ENCODE measurements around the gene MSH2.
"Not testable (repeated sequence)": the region's sequence is repeated elsewhere in the genome, so short reads cannot be mapped to it uniquely, and the experiment has no call there.

The MSH2 gene

DNA sequence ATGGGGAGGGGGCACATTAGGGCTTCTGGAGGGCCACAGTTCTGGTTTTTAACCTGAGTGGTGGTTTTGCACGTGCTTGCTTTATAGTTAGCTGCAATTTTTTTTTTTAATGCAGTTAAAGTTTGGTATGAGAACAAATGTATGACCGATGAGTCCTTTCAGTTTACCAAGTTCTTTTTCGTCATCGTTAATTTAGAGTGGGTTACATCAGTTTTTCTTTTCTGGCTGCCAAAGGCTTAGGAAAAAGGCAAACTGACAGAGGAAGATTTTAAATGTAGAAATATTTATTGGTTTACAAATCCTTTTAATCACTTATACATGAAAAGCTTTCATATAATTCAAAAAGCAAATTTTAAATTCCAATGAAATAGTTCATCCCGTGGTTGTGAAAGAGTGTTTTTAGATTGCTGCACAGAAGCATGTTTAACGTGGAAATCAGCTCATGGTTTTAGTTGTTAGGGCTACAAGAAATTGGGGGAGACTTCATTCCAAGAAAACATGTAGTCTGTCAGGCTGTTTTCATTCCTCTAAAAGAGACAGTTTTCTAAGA is 82.9 kb downstream of the MSH2 start:
- DNase-seq: no peak

DNA sequence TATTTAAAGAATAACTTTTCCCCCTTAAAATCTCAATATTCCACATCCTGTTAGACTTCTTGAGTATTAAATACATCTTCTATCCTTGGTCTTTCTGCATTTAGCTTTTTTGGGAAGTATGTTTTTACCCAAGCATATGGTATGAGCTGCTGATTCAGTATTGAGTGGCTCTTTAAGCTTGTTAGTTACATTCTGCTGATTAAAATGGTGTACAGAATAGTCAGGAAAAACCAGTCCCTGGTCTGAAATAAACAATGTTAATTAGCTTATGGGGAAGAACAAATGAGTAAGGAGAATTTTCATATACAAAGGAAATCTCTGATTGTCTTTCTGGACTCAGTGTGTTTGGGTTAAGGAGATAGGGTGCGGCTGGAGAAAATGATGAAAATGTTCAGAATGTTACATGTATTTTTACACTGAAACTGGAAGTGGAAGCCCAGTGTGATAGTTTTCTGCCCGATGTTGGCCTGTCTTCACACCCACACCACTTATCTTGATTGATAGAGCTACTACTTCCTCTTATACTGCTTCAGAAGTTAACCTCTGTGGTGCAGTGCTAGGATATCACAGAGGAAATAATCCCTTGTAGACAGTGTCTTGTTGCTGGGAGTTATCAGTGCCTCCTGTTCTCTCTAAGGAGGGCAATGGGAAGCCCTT is 84.0 kb downstream of the MSH2 start:
- DNase-seq: peak; percentile 42

DNA sequence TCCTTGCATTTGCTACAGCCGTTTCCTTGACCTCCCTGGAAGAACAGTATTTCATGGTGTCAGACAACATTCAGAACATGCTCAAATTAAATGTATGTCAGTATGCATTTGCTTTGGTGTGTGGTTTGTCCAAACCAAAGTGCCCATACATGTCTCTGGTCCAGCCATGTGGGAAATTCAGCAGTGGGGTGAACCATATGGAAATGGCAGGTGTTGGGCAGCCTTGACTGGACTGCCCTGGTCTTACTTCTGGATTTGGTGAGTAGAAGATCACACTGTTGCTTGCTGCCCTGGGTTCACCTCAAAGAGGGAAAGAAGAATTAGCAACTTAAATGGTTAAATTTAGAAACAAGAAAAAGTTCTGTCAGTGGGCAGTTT is 84.5 kb downstream of the MSH2 start:
- no peak for DNase-seq

DNA sequence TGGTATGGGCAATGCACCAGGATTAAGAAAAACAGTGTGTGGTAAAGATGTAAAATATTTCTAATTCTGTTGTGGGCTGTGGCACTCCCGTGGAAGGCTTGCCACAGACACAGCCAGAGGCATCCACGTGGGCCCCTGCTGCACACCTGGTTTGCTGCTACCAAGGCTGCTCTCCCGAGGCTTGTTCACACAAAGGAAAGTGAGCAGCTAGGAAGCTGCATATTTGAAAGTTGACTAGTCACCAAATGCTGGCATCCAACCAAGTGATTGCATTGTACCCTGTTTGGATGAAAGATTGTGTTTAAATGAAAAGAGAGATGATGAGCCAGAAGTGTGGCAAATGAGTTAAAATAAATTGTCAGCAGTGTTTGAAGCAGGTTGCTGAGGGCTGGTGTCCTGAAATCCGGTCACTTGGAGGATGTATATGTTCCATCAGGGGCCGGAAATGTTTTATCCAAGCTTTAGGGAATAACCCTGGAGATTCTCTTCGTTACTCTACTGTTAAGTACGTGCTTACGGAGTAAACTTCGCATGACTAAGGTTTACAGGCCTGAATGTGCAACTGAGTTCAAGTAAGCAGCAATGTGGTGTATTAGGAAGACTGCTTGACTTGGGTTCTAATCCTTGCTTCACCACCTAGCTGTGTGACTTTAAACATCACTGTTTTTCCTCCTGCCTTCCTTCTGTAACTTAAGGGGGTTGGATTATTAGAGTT is 86.1 kb downstream of the MSH2 start:
- no peak for DNase-seq

DNA sequence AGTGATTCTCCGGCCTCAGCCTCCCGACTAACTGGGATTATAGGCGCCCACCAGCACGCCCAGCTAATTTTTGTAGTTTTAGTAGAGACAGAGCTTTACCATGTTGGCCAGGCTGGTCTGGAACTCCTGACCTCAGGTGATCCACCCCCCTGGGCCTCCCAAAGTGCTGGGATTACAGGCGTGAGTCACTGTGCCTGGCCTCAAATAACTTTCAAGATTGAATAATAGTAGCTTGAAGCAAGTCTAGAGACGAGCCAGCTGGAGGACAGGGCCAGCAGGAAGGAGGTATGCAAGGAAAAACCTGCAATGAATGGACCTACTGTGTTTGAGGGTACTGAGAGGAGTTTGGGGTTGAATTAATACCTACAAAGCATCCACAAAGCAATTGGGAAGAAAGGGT is 87.5 kb downstream of the MSH2 start:
- DNase-seq: no peak

DNA sequence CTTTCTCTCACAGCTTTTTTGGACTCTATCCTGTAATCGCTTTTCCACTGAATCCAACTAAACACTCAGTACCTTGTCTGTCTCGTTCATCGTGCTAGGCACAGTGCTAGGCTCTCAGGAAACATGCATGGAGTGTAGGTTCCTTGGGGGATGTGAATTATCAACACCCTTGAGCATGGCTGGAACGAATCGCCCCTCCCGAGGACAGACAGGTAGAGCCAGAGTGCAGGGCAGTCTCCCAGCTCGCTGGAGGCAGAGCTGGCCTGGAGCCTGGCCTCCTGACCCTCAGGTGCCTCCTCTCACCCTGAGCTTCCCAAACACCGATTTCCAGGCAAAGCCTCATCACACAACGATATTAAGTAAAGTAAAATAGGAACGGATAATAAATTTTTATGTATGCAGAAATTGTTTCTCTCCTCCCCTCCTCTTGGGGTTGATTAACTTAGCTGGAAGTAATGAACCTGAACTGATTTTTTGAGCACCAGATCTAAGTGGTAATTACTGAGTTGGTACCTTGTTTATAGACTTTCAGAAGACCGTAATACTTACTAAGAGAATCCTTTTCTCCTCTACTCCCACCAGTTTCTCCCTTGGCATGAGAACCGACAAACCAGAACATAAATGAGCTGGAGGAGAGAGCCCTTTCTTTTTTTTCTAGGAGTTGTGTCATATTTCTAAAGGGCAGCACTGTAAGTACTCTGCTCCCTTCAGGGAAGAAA is 90.5 kb downstream of the MSH2 start:
- DNase-seq: no peak

DNA sequence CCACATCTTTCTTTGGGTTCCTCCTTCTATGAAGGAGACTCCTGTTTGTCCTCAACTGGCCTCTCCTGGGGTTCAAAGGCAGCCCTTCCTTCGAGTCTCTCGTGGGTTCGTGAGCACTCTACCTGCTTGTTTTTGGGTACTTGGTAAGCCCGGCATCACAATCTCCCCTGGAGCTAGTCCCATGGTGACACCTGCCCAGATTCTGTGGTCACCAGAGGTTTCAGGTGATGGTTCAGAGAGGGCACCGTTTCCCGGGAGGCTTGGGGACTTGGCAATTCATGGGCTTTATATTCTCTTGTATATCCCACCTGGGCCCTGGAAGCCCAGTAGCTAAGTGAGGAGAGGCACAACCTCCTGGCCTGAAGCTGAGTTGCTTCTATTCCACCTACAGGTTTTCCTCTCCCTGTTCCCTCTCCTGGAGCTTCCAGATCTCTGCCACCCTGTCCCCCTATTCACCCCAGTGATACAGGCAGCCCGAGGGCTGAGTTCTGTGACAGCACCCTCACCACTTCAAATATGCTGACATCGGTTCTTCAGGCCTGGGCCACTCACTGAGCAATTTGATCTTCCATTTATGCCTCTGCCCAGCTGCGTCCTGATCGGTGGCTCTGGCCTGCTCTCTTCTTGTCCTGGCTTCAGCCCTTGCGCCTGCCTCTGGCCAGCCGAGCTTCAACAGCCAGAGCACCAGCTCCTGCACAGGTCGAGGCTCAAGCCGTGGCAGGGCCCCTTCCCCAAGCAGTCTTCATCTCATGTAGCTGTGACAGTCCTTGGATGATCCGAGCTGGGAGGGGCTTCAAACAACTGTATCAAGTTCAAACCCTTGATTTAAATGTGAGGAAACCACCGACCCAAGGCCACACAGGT is 91.5 kb downstream of the MSH2 start:
- DNase-seq: no peak

DNA sequence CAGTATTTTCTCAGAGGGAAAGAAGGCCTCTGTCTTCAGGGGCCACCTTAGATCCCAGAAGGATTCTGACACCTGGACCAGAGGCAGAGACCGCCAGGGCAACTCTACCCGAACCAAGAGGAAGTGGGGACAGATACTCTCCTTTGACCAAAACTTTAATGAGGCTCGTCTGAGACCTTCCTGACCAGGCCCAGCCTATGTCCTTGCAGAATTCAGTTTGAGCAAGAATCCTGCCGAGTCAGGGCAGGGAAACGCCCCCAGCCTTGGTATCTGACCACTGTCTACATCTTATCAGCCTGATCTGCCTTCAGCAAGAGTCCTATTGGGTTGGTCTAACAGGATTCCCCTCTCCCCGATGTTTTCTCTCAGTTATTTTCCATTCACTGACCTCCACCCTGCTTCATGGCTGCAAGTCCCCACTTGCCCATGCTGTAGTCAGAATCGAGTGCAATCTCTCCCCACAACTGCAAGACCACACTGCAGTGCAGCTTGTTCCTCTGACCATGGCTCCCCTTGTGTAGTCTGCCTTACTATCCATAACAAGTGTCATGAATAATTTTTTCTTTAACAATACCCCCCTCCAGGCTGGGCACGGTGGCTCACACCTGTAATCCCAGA is 95.0 kb downstream of the MSH2 start:
- no peak for DNase-seq

DNA sequence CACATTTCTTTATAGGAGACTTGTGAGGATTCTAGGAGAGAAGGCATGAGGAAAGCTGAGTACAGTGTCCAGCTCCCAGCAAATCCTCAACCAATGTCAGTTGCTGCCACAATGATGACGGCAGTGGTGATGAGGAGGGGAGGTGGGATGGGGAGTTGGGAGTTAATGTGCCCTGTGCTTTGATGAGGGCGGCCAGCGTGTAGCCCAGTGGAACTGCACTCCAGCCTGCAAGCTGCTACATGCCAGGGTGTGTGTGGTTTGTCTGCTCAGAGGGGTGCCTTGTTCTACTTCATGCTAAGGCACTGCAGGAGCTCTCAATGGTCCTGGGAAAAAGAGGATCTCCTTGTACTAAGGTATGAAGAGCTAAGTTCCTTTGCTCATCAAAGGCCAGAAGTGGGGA is 96.1 kb downstream of the MSH2 start:
- no peak for DNase-seq

DNA sequence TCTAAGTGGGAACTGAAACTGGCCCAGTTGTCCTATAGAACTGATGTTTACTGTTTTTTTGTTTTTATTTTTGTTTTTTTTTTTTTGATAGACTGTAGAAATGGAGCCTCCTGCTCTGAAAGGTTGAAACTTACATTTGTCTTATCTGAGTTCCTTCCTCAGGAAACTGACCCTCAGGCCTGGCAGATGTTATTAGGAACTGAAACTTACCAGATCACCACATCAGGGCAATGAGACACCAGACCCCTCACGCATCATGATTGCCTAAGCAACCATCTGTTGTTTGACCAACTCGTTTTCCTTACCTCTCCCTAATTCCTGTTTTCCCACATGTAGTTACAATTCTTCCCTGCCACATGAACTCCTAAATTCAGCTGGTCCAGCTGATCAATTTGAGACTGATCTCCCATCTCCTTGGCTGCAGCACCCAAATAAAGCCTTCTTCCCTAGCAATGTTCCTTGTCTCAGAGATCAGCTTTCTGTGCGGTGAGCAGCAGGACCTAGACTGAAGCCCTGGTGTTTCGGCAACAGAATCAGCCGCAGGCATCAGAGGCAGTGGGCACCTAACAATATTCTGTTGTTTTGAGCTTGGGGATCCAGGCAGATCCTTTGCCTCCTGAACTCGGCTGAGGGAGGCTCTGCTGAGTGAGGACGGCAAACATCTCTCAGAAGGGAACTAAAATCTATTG is 96.8 kb downstream of the MSH2 start:
- no peak for DNase-seq

DNA sequence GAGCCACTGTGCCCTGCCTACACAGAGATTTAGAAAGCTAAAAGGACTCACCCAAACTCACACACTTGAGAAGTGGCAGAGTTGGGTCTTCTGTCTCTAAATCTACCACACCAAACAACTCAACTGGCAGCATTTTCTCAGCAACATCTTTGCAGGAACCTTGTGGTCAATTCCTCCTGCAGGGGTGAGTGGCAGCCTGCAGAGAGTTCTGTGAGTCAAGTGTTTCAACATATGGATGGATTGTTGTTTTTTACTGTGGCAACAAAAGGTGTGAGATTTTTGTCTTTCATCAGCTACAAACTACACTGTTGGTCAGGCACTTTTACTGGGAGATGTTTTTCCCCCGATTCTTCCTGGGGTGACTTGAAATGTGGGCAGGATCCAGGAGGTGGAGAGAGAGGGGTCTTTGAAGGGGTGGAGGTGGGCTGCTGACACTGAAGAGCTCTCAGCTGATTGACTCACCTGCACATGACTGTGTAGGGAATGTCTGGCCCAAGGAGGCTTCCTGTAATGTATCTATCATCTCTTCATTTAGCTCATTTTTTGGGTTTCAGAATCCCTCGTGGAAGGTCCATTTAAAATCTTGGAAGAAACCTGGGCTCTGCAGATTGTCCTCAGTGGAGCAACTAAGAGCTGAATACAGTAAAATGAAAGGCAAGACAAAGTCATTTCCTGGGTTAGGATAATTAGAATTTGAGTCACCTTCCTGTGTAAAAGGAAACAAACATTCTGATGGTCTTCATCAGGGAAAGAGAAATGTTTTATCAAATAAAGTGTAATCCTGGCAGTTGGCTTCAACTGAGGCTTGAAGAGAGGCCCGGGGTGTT is 98.6 kb downstream of the MSH2 start:
- peak; percentile 48 for DNase-seq

DNA sequence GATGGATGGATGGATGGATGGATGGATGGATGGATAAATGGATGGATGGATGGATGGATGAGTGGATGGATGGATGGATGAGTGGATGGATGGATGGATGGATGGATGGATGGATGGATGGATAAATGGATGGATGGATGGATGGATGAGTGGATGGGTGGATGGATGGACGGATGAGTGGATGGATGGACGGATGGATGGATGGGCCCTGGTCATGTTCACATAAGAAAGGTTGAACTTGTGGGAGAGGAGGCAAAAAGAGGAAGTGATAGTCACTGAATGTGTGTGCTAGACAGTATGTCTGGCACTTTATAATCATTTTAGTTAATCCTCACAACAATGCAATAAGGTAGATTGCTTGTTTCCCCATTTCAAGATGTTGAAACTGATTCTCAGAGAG is 99.5 kb downstream of the MSH2 start:
- DNase-seq: not testable (repeated sequence)

DNA sequence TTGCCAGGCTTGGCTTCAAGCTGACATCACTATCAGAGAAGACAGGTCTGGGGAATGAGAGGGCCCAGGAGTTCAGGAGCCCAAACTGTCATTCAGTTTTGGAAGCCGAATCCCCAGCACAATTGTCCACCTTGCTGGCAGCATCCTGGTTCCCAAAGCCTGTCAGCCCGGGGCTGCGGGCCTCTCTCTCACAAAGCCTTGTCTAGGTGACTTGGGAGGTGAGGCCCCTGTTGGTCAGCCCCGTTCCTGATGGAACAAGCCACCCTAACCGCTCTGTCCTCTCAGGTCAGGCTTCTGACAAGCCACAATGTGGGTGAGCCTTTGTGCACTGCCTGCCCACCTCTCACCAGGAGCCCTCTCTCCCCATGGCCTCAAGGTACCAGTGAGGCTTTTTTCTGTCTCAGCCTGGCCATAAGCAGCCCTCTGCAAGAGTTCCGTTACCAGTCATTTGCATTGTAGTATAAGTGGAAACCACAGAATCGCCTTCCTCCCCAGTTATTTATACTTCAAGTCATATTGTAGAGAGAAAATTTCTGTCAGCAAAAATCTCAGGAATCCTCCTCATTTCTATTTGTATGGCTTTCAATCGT is 100.6 kb downstream of the MSH2 start:
- no peak for DNase-seq

DNA sequence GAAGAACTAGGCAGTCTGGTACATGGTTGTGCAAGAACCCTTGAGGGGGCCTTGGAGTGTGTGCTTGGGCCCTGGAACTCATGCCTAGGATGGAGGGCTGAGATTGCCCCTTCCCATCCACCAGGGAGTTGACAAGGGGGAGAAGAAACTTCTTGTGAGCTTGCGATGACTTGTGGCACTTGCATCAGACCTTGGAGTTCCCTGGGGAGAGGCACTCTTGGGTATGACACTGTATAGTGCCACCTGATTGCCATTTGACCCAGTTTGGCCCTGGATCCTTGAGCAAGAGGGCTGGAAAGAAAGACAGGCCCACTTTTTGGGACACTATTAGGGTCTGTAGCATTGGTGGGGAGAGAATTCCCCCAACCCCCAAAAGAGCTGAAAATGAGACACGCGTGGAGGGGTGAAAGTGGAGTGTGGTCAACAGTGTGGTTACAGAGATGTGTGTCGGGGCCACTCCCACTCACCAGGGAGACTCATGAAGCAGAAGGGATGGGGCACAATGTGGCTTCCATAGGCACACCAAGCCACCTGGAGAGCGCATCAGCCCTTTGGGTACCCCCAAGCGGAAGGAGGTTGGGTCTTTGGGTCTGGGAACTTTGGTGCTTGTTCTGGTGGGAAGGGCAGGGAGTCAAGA is 101.3 kb downstream of the MSH2 start:
- DNase-seq: no peak

DNA sequence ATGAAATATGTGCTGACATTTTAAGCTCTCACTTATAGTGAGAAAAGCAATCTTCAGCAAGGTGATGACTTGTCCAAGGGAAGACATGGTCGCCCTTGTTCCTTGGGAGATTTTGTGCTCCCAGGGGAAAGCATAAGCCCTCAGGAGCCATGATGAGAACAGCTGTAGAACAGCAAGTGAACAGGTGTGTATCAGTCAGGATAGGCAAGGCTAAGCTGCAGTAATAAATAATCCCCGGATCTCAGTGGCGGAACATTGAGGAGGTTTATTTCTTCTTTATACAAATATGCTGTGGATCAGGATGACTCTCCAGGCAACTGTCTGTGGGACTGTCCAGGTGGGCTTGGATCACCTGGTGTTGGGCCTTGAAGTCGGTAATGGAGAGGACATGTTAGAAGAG is 103.1 kb downstream of the MSH2 start:
- no peak for DNase-seq

DNA sequence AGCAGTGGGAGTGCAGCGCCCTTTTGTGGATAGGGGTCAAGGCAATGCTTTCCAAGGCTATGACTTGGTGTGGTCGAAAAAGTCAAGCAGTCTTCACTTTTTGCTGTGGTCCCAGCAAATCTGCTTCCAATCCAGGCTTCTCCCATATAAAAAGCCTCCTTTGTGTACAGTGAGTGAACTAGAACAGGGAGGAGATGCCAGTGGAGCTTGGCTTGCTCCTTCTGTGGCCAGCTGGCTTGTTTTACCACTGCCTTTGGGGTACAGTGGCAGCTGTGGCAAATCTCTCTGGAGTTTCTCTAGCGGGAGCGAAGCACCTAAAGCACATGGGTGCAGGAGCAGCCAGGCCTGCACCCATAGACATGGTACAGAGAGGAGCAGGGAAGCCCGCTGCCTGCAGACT is 103.5 kb downstream of the MSH2 start:
- DNase-seq: no peak

DNA sequence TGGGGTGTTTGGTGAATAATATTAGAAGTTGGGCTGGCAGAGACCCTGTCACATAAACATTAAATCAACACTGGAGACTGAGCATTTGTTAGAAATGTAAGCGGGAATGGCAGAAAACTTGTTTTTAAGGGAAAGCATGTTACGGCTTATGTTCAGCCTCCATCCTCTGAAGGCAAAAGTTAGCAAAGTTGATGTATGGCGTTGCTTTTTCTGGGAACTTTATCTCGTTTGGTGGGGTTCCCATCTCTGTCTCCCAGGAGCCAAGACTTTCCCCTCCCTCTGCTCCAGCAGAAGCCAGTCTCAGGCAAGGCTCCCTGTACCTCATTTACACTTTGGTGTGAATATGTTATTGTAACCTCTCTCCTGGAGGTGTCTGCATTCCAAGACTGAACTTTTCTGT is 105.1 kb downstream of the MSH2 start:
- no peak for DNase-seq

DNA sequence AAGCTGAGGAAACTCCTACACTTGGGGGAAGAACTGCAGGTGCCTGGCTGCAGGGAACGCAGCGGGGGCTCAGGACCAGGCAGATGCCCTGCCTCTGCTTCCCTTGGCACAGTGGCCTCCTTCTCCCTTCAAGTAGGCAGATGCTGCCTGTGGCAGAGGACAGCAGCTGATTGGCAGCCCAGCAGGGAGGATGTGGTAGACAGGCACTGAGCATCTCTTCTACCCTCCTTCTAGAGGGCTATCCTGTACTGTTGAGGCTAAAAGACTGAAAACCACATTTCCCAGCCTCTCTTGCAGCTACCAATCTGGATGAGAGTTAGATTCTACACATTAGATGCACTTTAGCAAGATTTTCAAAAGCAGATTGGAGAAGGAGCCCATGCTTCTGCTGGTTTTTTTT is 105.7 kb downstream of the MSH2 start:
- DNase-seq: no peak

DNA sequence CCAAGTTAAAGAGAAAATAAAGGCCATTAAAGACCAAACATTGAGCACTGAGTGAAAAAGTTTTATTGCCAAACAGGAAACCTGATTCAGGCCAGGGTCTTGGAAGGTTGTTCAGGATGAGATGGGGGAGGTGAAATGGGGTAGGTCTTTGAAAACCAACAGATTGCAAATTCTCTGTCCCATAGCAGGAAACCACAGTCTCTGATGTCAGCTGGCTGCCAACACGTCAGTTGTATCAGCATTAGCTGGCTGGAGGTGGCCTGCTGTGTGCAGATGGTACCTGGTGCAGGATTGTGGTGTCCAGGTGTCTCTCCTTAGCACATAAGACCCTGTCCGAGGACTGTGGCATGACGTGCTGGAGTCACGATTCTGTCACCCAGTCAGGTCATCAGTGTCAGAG is 106.3 kb downstream of the MSH2 start:
- no peak for DNase-seq

DNA sequence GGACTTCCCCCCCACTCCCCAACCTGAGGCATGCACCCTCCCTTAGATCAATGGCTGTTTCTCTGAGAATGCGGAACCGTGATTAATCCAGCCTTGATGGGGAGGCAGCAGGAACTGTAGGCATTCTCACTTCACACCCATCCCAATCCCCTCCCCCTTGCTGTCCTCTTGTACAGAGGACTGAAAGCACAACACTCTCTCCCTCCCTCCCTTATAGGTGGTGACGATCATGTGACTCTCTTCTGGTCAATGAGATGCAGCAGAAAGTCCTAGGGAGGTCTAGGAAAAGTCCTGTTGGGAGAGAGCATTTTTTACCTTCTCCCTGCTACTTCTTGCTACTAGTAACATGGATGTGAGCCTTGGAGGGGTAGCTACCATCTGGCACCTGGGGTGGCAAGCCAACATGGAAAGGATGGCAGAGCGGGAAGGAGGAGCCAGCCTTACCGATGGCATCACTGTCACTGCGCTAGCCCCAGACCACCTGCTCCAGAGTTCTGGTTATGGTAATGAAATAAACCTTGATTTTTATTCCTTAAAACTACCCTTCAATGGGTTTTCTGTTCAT is 106.9 kb downstream of the MSH2 start:
- DNase-seq: no peak
